Central memory CD8-positive, alpha-beta T cell (primary cell): ENCODE data around the gene PRSS1.
A peak's percentile ranks its signal among the peaks of the same experiment; 100 is the strongest.

Experiments
- ATAC-seq: fragments of 150-1000 bp; cut with Tn5 transposase; replicated peaks from 2 replicates; pipeline ENCODE4 v1.10.0; 2022; ENCODE audit warnings: mild to moderate bottlenecking, moderate FRiP score, moderate number of reproducible peaks; ENCODE audit not compliant: poor library complexity, severe bottlenecking; ENCODE audit errors: extremely low read depth
- DNase-seq, 2 donors: peaks; one replicate each; pipeline ENCODE4 v3.0.0; 2021; ENCODE audit warnings: low spot score in 2 of 2
- H3K27ac Mint-ChIP-seq: one replicate; pipeline ENCODE4 v1.8.0; 2022; ENCODE audit warnings: low read depth, mild to moderate bottlenecking, moderate library complexity, mixed read lengths
- H3K27me3 Mint-ChIP-seq: one replicate; pipeline ENCODE4 v1.8.0; 2022; ENCODE audit warnings: mixed read lengths
- H3K36me3 Mint-ChIP-seq: one replicate; pipeline ENCODE4 v1.8.0; 2022; ENCODE audit warnings: mild to moderate bottlenecking, moderate library complexity, mixed read lengths; ENCODE audit not compliant: insufficient read depth
- H3K4me1 Mint-ChIP-seq: one replicate; pipeline ENCODE4 v1.8.0; 2022; ENCODE audit warnings: mixed read lengths
- H3K4me3 Mint-ChIP-seq: one replicate; pipeline ENCODE4 v1.8.0; 2022; ENCODE audit warnings: mild to moderate bottlenecking, moderate library complexity, mixed read lengths
- H3K9me3 Mint-ChIP-seq: one replicate; pipeline ENCODE4 v1.8.0; 2022; ENCODE audit warnings: mixed read lengths

Gene PRSS1

DNA sequence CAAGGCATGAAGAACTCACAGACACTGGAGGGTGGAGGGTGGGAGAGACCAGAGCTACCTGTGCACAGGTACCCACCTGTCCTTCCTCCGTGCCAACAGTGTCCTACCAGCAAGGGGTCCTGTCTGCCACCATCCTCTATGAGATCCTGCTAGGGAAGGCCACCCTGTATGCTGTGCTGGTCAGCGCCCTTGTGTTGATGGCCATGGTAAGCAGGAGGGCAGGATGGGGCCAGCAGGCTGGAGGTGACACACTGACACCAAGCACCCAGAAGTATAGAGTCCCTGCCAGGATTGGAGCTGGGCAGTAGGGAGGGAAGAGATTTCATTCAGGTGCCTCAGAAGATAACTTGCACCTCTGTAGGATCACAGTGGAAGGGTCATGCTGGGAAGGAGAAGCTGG is 43.3 kb downstream of the PRSS1 start:
- H3K27ac Mint-ChIP-seq = peak overlapping the region; percentile 99
- no peaks in the 10 kb centered on the region for H3K9me3 Mint-ChIP-seq
- ATAC-seq (no peak), DNase-seq (no peak)
- H3K36me3 Mint-ChIP-seq = peaks cover 77% of the 10 kb centered on the region
- H3K4me3 Mint-ChIP-seq = peak overlapping the region; percentile 95
- H3K4me1 Mint-ChIP-seq = peaks cover 61% of the 10 kb centered on the region
- H3K27me3 Mint-ChIP-seq = no peaks in the 10 kb centered on the region

DNA sequence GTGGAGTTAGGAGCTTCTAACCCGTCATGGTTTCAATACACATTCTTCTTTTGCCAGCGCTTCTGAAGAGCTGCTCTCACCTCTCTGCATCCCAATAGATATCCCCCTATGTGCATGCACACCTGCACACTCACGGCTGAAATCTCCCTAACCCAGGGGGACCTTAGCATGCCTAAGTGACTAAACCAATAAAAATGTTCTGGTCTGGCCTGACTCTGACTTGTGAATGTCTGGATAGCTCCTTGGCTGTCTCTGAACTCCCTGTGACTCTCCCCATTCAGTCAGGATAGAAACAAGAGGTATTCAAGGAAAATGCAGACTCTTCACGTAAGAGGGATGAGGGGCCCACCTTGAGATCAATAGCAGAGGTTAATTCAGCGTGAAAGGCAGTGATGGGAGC is 43.9 kb downstream of the PRSS1 start:
- Mint-ChIP-seq H3K27ac (peak overlapping the region; percentile 99), H3K4me3 (peak overlapping the region; percentile 95), H3K36me3 (peaks cover 77% of the 10 kb centered on the region), H3K9me3 (no peaks in the 10 kb centered on the region), H3K4me1 (peaks cover 67% of the 10 kb centered on the region), H3K27me3 (no peaks in the 10 kb centered on the region)
- ATAC-seq (no peak), DNase-seq (no peak)

DNA sequence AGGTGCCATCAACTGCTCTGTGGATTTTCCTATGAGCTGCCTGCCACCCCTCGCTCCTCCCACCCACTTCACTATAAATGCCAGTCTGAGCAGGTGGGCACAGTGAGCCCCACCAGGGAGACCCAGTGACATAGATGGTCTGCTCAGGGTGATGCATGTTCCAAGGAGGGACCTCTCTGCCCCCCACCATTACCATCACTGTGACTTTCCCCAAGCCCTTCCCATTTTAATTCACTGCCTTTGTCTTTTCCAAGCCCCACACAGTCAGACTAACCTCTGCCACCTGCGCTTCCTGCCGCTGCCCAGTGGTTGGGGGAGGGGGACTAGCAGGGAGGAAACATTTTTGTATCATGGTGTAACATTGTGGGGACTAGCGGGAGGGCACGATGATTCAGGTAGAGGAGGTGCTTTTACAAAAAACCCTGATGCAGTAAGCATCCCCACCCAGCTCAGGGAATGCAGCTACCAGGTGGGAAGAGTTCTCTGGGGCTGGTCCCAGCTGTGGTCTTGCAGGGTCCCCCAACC is 46.1 kb downstream of the PRSS1 start:
- Mint-ChIP-seq H3K27me3 (no peaks in the 10 kb centered on the region), H3K4me3 (peak overlapping the region; percentile 95), H3K4me1 (peaks cover 82% of the 10 kb centered on the region), H3K9me3 (no peaks in the 10 kb centered on the region), H3K36me3 (peaks cover 76% of the 10 kb centered on the region), H3K27ac (peak overlapping the region; percentile 99)
- ATAC-seq = no peak
- no peak for DNase-seq

DNA sequence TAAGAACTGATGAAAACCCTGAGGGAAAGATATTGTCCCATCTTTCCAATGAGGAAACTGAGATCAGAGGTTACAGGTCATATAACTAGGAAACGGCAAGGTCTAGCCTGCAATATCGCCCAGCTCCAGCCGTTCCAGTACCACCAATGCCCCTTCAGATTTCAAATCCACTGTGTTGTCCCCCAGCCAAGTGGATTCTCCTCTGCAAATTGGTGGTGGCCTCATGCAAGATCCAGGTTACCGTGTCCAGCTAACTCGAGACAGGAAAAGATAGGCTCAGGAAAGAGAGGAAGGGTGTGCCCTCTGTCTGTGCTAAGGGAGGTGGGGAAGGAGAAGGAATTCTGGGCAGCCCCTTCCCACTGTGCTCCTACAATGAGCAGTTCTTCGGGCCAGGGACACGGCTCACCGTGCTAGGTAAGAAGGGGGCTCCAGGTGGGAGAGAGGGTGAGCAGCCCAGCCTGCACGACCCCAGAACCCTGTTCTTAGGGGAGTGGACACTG is 46.8 kb downstream of the PRSS1 start:
- Mint-ChIP-seq H3K27ac (peak overlapping the region; percentile 99), H3K9me3 (no peaks in the 10 kb centered on the region), H3K4me1 (peaks cover 82% of the 10 kb centered on the region), H3K27me3 (no peaks in the 10 kb centered on the region), H3K4me3 (peak overlapping the region; percentile 95), H3K36me3 (peaks cover 78% of the 10 kb centered on the region)
- DNase-seq = no peak
- ATAC-seq = no peak

DNA sequence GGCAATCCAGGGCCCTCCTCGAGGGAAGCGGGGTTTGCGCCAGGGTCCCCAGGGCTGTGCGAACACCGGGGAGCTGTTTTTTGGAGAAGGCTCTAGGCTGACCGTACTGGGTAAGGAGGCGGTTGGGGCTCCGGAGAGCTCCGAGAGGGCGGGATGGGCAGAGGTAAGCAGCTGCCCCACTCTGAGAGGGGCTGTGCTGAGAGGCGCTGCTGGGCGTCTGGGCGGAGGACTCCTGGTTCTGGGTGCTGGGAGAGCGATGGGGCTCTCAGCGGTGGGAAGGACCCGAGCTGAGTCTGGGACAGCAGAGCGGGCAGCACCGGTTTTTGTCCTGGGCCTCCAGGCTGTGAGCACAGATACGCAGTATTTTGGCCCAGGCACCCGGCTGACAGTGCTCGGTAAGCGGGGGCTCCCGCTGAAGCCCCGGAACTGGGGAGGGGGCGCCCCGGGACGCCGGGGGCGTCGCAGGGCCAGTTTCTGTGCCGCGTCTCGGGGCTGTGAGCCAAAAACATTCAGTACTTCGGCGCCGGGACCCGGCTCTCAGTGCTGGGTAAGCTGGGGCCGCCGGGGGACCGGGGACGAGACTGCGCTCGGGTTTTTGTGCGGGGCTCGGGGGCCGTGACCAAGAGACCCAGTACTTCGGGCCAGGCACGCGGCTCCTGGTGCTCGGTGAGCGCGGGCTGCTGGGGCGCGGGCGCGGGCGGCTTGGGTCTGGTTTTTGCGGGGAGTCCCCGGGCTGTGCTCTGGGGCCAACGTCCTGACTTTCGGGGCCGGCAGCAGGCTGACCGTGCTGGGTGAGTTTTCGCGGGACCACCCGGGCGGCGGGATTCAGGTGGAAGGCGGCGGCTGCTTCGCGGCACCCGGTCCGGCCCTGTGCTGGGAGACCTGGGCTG is 47.5 kb downstream of the PRSS1 start:
- no peak for ATAC-seq
- no peak for DNase-seq
- Mint-ChIP-seq H3K9me3 (no peaks in the 10 kb centered on the region), H3K36me3 (peaks cover 77% of the 10 kb centered on the region), H3K27ac (peak overlapping the region; percentile 99), H3K4me3 (peak overlapping the region; percentile 95), H3K4me1 (peaks cover 82% of the 10 kb centered on the region), H3K27me3 (no peaks in the 10 kb centered on the region)

DNA sequence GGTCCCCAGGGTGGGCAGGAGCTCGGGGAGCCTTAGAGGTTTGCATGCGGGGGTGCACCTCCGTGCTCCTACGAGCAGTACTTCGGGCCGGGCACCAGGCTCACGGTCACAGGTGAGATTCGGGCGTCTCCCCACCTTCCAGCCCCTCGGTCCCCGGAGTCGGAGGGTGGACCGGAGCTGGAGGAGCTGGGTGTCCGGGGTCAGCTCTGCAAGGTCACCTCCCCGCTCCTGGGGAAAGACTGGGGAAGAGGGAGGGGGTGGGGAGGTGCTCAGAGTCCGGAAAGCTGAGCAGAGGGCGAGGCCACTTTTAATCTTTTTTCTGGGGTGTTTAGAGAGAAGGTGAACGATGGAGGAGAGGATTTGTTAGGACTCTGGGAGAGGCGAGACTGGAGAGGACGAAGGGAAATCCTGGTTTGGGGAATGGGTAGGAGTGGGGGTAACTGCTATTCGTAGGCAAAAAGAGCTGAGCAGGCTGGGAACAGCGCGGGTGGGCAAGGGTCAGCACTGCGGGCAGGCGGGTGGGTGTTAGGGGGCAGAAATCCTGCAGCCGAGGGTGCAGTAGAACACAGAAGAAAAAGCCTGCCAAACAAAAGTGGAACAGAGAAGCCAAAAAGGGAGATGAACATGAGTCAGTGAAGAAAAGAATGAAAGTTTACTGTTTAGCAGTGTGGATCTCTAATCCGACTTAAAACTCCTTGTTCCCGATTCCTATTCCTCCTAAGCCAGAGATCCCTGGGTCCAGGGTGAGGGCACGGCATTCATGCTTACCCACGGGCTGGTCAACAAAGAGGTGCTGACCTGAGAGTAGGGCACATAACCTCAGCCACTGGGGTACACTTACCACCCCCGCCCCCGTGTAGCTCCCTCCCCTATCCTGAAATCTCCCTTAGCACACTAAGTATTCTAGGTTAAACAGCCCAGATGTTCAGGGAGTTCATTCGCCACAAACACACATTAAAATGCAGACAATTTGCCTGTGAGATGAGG is 48.4 kb downstream of the PRSS1 start:
- peaks cover 77% of the 10 kb centered on the region for H3K36me3 Mint-ChIP-seq
- H3K9me3 Mint-ChIP-seq = no peaks in the 10 kb centered on the region
- no peak for DNase-seq

DNA sequence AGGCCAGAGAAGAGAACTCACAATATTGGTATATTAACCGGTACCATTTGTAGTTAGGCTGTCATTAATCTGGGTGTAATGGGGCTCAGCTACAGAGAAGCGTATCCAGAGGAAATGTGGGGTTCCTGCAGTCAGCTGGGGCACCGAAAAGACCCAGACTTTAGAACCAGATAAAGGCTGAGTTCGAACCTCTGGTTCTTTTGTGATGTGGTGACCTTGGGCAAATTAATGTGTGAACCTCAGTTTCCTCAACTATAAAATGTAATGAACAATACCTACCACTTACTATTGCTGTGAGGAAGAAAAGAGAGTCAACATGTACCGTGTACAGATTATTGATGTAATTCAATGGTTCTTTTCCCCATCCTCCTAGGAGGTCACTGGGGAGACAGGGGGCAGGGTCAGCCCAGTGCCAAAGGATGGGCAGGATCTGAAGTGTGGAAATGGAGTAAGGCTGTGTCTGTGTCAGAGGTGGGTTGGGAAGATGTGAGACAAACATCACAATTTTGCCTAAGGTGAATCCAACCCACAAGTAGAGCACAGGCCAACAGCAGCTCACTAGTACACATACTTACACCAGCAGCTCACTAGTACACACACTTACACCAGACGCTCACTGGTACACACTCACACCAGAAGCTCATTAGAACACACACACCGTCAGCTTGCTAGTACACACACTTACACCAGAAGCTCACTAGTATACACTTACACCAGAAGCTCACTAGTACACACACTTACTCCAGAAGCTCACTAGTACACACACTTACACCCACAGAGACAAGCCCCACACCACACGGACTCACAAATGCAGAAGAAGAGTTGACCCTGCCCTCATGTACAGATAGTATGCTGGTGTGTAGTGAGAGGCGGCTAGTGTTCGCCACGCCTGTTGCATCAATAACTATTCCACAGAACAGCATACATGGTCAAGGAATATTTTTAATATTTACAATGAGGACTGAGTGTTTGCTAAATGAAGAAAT is 49.5 kb downstream of the PRSS1 start:
- Mint-ChIP-seq H3K4me3 (peak overlapping the region; percentile 95), H3K27ac (peak overlapping the region; percentile 99), H3K9me3 (no peaks in the 10 kb centered on the region), H3K27me3 (no peaks in the 10 kb centered on the region), H3K4me1 (peaks cover 86% of the 10 kb centered on the region), H3K36me3 (peaks cover 79% of the 10 kb centered on the region)
- DNase-seq (peak in 1 of 2 donors; percentile 17), ATAC-seq (peak; percentile 31)

More for the DNA sequence above, 48.4 kb downstream of the PRSS1 start:
- Mint-ChIP-seq H3K4me3 (peak overlapping the region; percentile 95), H3K27ac (peak overlapping the region; percentile 99), H3K4me1 (peaks cover 87% of the 10 kb centered on the region), H3K27me3 (no peaks in the 10 kb centered on the region)
- no peak for ATAC-seq

DNA sequence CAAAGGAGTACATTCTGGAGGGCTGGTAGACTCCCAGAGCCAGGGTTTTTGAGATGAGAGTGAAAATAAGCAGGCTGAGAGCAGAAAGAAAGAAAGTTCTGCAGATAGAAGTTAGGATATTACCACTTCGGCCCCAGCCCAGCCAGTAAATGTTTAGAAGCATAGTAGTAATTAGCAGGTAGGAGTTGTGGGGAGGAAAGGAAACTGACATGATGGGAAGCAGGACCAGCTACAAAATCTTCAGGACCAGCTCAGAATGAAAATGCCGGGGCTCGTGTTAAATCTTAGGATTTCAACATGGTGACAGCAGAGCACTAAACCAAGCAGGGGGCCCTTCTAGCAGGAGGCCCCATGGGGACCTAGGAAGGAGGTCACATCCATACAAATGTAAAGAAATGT is 50.2 kb downstream of the PRSS1 start:
- Mint-ChIP-seq H3K27me3 (no peaks in the 10 kb centered on the region), H3K4me1 (peaks cover 85% of the 10 kb centered on the region), H3K36me3 (peaks cover 77% of the 10 kb centered on the region), H3K4me3 (peak overlapping the region; percentile 95), H3K27ac (peak overlapping the region; percentile 99), H3K9me3 (no peaks in the 10 kb centered on the region)
- peak in 1 of 2 donors; percentile 8 for DNase-seq
- no peak for ATAC-seq

DNA sequence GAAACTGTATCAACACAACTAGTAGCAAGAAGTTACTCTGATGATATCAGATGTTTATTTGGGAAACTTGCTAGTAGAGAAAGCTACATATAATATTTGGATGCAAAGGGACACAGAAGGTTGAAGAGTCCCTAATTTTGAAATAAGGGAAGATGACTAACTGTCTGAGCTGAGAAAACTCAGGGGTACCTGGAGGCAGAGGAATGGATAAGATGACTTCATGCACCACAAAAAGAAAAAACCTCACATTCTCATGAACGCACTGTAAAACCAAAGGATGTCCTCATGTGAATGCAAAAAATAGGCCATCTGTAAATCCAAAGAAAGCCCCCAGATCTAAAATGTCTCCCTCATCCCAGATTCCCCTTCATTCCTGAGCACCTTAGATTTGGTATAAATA is 50.8 kb downstream of the PRSS1 start:
- Mint-ChIP-seq H3K27ac (peak overlapping the region; percentile 99), H3K4me1 (peaks cover 85% of the 10 kb centered on the region), H3K4me3 (peak overlapping the region; percentile 95), H3K27me3 (no peaks in the 10 kb centered on the region), H3K9me3 (no peaks in the 10 kb centered on the region), H3K36me3 (peaks cover 81% of the 10 kb centered on the region)
- no peak for DNase-seq
- no peak for ATAC-seq

DNA sequence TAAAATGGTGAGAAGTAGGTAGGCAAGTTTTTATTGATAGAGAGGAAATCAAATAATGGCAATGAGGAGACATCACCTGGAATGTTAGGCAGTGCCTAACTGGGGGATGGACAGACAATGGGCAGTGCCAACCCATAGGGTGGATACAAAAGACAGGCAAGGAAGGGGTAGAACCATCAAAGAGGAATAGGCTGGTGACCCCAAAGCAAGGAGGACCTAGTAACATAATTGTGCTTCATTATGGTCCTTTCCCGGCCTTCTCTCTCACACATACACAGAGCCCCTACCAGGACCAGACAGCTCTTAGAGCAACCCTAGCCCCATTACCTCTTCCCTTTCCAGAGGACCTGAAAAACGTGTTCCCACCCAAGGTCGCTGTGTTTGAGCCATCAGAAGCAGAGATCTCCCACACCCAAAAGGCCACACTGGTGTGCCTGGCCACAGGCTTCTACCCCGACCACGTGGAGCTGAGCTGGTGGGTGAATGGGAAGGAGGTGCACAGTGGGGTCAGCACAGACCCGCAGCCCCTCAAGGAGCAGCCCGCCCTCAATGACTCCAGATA is 51.5 kb downstream of the PRSS1 start:
- H3K4me1 Mint-ChIP-seq = peaks cover 85% of the 10 kb centered on the region
- ATAC-seq = no peak
- peak overlapping the region; percentile 95 for H3K4me3 Mint-ChIP-seq
- H3K36me3 Mint-ChIP-seq = peaks cover 77% of the 10 kb centered on the region
- peak overlapping the region; percentile 99 for H3K27ac Mint-ChIP-seq
- no peaks in the 10 kb centered on the region for H3K27me3 Mint-ChIP-seq
- no peaks in the 10 kb centered on the region for H3K9me3 Mint-ChIP-seq
- no peak for DNase-seq

DNA sequence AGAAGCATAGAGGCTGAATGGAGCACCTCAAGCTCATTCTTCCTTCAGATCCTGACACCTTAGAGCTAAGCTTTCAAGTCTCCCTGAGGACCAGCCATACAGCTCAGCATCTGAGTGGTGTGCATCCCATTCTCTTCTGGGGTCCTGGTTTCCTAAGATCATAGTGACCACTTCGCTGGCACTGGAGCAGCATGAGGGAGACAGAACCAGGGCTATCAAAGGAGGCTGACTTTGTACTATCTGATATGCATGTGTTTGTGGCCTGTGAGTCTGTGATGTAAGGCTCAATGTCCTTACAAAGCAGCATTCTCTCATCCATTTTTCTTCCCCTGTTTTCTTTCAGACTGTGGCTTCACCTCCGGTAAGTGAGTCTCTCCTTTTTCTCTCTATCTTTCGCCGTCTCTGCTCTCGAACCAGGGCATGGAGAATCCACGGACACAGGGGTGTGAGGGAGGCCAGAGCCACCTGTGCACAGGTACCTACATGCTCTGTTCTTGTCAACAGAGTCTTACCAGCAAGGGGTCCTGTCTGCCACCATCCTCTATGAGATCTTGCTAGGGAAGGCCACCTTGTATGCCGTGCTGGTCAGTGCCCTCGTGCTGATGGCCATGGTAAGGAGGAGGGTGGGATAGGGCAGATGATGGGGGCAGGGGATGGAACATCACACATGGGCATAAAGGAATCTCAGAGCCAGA is 52.5 kb downstream of the PRSS1 start:
- H3K9me3 Mint-ChIP-seq = no peaks in the 10 kb centered on the region
- peaks cover 88% of the 10 kb centered on the region for H3K4me1 Mint-ChIP-seq

More for the DNA sequence above, 52.5 kb downstream of the PRSS1 start:
- no peak for ATAC-seq
- Mint-ChIP-seq H3K27ac (peak overlapping the region; percentile 99), H3K4me3 (peak overlapping the region; percentile 95), H3K36me3 (peaks cover 70% of the 10 kb centered on the region), H3K27me3 (no peaks in the 10 kb centered on the region)
- DNase-seq = peak in 1 of 2 donors; percentile 11
